Activated CD4-positive, alpha-beta T cell treated with anti-CD3 and anti-CD28 coated beads for 1 hour (primary cell): Measurements from ENCODE around the gene CRB1.

Experiments
- DNase-seq: peaks from one replicate; pipeline ENCODE4 v3.0.0-alpha.2; 2020

The CRB1 gene

DNA sequence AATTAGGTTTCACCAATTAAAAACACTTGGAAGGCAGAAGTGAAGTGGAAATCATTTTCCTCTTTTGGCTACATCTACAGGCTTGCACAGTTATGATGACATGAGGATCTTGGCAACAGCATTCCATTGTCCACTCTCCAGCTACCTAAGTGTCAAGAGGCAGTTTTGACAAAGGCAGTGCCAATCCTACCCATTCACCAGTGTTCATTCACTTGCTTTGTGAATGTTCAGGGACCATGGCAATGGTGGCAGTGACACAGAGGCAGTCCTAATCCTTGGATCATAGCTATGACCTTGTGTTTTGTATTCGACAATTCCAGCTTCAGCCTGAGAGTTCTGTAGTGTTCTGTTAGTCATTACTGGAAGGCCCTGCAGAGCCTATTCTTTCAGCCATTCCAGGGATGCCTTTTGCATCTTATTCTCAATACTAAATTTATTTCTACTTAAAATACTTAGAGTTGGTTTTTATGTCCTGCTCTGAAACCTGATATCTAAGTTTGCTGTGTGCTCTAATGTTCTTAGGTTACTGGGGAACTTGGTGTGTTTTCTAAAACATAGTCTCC lies 36.7 kb downstream of the CRB1 start:
- DNase-seq: no peak

DNA sequence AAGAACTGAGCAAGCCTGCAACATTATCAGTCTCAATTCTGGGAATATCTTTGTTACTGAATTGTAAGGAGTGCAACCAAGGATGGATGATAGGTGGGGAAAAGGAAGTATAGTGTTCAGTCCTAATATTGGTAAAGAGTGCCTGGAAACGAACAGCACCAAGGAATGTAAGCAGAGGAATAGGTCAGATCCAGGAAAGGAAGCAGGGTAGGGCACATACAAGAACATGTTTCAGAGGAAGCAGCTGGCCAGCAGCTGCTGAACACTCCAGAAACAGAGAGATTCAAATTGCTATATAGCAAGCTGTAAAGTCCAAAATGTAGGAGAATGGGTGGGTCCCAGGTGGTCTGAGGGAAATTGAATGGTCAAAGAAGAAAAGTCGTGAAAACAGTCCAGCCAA lies 37.9 kb downstream of the CRB1 start:
- no peak for DNase-seq

- no peak for DNase-seq
Observed at GRCh38 chr1:197306381-197307062, 38.5 kb downstream of the CRB1 start.

DNA sequence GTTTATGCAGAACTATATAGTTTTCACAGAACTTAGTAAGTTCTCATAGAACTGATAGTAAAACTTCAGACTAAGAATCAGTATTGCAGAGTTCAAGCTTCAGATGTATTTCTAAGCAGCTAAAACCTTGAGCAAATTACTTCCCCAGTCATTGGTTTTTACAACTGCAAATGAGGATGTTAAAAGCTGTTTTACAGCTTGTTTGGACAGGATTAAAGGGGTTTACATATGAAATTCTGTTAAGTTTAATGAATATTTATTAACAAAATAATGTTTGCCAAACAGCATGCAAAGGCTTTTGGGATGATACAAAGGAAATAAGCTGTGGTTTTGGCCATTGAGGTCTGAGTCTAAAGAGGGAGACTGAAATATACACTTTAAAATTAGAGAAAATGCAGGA lies 39.1 kb downstream of the CRB1 start:
- no peak for DNase-seq

GRCh38 chr1:197307551-197307950 lies 39.5 kb downstream of the CRB1 start:
- DNase-seq: no peak

DNA sequence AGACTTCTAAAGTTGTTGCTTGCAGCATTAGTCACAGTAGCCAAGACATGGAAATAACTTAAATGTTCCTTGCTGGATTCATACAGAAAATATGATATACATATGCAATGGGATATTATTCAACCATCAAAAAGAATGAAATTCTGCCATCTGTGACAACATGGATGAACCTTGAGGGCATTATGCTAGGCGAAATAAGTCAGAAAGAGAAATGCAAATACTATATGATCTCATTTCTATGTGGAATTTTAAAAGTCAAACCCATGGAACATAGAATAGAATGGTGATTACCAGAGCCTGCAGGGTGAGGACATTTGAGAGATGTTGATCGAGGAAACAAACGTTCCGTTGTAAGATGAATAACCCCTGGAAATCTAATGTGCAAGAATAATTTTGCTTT lies 43.0 kb downstream of the CRB1 start:
- no peak for DNase-seq

GRCh38 chr1:197312163-197312562 lies 44.1 kb downstream of the CRB1 start:
- DNase-seq: no peak

- DNase-seq: no peak
Observed at GRCh38 chr1:197313713-197314112, 45.7 kb downstream of the CRB1 start.

DNA sequence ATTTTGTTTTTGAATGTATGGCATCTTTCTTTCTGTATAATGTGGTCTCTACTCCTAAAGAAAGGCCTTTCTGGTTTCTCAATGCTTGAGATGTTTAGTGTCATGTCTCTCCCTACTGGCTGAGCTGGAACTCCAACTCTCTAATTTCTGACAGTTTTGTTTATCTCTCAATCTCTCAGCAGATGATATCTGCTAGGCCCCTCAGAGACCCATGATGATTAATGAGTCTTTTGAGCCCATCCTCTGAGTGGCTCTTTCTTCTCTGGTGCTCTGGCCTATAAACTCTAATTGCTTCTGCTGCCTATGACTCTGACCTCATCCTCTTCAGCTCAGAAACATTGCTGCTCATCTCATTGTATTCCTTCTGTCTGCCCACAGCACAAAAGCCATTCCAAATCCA lies 46.6 kb downstream of the CRB1 start:
- no peak for DNase-seq

GRCh38 chr1:197319631-197320030 lies 51.6 kb downstream of the CRB1 start:
- no peak for DNase-seq

GRCh38 chr1:197320991-197321531 lies 53.0 kb downstream of the CRB1 start:
- DNase-seq: no peak

DNA sequence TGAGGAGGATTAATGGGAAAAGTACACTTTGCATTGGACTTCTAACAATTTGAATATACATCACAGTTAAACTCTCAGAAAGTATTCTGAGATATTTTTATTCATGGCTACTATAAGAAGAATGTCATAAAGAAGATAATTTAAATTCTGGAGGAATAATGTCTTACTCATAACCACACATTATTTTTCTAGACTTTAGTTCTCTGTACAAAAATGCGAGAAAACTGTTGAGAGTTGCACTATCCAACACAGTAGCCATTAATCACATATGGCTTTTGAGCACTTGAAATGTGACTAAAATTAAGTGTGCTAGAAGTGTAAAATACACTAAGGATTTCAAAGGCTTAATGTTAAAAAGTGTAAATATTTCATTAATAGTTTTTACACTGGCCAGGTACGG lies 53.8 kb downstream of the CRB1 start:
- no peak for DNase-seq

DNA sequence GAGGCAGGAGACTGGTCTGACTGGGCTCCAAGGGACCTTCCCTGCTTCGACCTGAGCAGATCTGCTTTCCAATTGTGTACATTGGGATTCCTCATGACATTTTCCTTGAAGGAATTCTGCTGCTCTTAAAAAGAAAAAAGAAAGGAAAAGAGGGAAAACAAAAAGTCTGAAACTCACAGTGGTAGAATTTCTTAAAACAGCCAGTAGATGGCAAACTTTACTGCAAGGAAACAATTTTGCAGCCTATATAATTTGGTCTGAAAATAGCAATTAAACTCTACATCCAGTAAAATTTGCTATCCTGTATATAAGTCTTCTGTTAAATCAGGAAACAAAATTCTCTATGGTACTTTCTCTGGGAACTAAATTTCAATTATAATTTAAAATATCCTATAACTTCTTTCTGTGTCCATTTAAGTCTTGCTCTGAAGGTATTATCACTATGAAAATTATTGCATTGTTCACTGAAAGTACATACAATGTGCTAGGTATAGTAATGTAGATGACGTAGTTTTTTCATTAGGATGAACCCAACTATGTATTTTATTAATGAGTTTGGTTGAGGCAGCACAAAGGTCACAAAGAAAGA lies 59.8 kb downstream of the CRB1 start:
- no peak for DNase-seq

- DNase-seq: no peak
Observed at GRCh38 chr1:197330213-197330612, 62.2 kb downstream of the CRB1 start.

DNA sequence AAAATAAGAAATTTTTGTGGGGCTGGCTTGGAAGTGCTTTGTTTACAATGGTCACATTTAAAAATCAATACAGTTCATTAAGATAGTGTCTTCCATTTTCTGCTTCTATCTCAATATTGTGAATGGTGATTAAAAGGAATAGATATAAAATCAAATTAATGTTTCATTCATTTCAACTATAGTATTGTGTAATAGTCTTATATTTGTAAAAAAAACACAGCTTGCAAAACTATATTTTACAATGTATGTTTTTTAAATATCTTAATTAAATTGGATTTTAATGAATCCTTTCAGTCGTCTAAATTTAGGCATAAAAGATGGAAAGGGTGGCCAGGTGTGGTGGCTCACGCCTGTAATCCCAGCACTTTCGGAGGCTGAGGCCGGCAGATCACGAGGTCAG lies 63.5 kb downstream of the CRB1 start:
- DNase-seq: no peak

DNA sequence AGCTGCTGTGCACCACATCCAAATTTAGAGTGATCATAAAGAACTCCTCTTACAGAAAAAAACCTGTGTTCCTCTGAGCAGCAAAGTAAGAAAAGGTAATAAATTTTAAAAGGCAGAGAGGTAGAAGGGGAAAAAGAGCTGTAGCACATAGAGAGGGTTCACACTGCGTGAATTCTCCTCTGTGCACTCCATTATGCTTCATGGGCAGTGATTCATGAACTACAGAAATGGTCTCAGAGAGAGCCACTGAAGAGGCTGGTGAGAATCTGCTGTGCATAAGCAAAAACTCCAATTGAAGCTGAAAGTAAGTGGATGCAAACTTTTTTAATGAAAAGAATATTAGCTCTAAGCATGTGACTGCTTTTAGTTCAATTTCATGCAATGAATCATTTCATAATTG lies 65.0 kb downstream of the CRB1 start:
- DNase-seq: no peak

DNA sequence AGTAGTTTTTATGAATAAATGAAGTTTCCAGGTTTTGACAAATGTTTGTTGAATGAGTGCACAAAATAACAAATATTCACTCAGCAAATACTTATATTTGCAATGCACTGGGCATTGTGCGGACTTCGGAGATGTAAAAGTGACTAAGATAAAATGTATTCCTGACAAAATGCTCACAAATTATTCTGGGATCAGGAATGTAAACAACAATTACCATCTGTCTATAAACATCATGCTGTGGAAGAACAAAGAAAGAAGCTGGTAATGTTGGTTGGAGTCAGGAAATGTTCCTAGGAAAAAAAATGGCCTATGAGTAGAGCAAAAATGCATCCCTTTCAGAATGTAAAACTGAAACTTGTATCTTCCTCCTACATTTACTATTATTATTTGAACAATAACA lies 68.5 kb downstream of the CRB1 start:
- DNase-seq: no peak

DNA sequence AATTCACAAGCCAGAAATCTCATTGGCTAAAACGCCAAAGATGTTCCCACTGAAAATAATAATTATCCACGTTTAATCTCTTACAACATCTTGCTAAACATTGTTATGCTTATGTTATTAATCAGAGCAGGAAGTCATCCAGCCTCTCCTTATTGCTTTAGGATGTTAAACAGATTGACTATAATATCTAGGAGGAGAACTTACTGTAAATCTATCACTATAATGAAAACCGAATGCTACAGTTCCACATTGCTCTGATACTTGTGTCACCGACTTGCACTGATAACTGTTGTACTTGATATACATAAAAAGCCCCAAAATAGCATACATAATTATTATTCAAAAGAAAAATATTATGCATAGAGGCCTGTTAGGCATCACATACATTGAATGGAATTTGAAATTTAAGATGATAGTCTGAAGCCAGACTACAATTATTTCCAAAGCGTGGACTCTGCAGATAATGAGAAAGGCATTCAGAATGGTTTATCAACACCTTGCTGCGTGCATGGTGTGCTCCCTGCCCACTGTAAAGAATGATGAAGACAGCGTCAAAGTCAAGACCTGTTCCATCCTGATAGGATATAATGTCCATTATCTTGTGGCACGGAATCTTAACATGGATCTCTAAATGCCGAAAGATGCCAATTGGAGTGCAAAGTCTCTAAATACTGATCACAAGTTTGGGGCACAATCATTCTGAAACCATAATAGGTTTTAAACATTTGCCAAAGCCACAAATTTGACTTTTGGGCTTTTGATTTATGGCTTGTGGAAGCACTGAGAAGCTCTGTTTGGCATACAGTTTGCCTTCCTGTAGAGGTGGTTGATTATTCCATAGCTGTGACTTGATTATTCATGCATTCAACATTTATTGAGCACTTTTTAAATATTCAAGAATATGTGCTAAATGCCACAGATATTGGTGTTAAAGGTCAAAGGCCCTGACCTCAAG lies 71.3 kb downstream of the CRB1 start:
- no peak for DNase-seq

DNA sequence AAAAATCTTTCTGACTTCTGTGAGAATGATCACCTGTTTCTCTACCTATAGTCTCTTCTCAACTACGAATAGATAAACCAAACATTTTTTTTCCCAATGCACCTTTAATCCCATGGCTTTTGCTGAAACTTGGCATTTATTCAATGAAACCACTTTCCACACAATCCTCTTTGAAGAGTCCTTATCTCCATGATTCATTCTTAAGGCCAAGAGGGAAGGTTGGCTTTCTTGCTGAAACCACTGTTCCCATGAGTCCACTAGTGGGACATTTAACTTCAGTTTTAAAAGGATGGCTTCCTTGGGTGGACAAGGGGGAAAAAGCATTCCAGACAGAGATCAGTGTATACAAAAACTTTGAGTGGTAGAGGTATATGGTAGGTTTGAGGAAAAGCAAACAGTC lies 73.6 kb downstream of the CRB1 start:
- DNase-seq: no peak

GRCh38 chr1:197342044-197342565 lies 74.1 kb downstream of the CRB1 start:
- no peak for DNase-seq

DNA sequence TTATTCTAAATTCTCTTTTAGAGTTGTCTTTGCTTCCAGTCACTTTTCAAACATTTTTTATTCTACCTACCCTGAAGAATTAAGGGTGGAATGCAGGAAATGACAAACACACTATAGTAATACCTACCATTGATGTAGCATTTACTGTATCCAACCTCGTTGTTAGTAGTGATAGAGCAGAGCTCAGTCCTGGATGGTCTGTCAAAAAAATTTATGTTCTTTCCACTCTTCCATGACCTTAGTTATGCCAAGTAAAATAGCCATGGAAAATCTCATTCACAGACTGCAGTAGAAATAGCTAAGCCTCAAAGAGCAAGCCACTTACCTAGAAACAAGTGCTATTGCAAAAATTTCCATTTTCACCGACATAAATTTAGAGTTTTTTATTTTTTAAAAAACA lies 74.6 kb downstream of the CRB1 start:
- no peak for DNase-seq

DNA sequence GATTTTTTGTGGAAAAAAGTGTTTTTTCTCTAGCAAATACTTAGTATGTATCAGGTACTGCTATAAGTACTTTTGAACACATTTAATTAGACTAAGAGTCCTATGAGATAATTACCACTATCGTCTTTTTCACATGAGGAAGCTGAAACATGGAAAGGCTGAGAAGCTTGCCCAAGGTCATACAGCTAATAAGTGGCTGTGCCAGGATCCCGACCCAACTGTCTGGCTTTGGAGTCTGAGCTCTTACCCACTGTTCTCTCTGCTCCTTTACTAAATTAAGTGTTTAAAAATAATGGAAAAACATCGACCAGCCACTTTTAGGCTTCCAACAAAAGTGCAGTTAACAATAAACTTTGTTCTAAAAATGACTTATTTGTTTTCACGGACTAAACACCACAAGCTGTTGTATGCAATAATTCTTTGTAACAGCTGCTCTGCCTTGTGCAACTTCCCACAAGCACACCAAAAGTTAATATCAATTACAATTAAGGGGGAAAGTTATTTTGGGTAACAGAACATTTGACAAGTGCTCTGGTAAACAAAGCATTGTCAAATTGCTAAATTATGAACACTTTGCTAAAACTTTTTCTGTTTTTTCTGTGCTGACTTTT lies 75.7 kb downstream of the CRB1 start:
- DNase-seq: no peak
